HepG2 (cell line): ENCODE results near the gene SLCO2B1. TPM values are rescaled to one million over a fixed set of nuclear protein-coding genes. Genes with fewer than 3 reads are reported as not detected.

ENCODE experiments used
- ARNT2 ChIP-seq: sonication (generic); formaldehyde crosslinking; IDR thresholded peaks from 2 replicates; pipeline ENCODE4 v1.8.0; 2022; ENCODE audit warnings: mild to moderate bottlenecking, low read depth, missing genetic modification reagents, moderate library complexity
- BORCS8-MEF2B ChIP-seq: sonication (generic); formaldehyde crosslinking; IDR thresholded peaks from 2 replicates; pipeline ENCODE4 v1.8.0; 2022; ENCODE audit warnings: mild to moderate bottlenecking, missing genetic modification reagents
- FOXJ3 ChIP-seq: sonication (generic); formaldehyde crosslinking; IDR thresholded peaks from 2 replicates; pipeline ENCODE4 v1.4.0; 2020; ENCODE audit warnings: missing genetic modification reagents, mild to moderate bottlenecking, borderline replicate concordance
- HMG20B ChIP-seq: conservative IDR thresholded peaks from 2 replicates; pipeline ENCODE4 v1.6.1; 2016; ENCODE audit warnings: missing genetic modification reagents, missing compliant biosample characterization
- KDM2A ChIP-seq: sonication (generic); formaldehyde crosslinking; IDR thresholded peaks from 2 replicates; pipeline ENCODE4 v1.4.0; 2020; ENCODE audit warnings: low read depth, missing genetic modification reagents, borderline replicate concordance
- MTF1 ChIP-seq: sonication (generic); formaldehyde crosslinking; IDR thresholded peaks from 2 replicates; pipeline ENCODE4 v1.5.0; 2020; ENCODE audit warnings: missing genetic modification reagents
- NFIB ChIP-seq: sonication (generic); formaldehyde crosslinking; IDR thresholded peaks from 2 replicates; pipeline ENCODE4 v1.9.0; 2021; ENCODE audit warnings: missing genetic modification reagents, mild to moderate bottlenecking, borderline replicate concordance
- PHF5A ChIP-seq: IDR thresholded peaks from one replicate; pipeline ENCODE4 v1.6.1; 2018; ENCODE audit warnings: low read depth, missing genetic modification reagents; ENCODE audit not compliant: unreplicated experiment
- RAD51 ChIP-seq: fragments of 450-650 bp; IDR thresholded peaks from 2 replicates; pipeline ENCODE4 v1.6.1; 2016; ENCODE audit warnings: borderline replicate concordance
- SETDB1 ChIP-seq: sonication (generic); formaldehyde crosslinking; IDR thresholded peaks from 2 replicates; pipeline ENCODE4 v1.5.1; 2020; ENCODE audit warnings: missing genetic modification reagents, mild to moderate bottlenecking, borderline replicate concordance
- SUZ12 ChIP-seq: fragments of 150-350 bp; IDR thresholded peaks from 2 replicates; pipeline ENCODE4 v1.6.1; 2014; ENCODE audit warnings: low read depth, low read length
- ZC3H13 ChIP-seq: sonication (generic); formaldehyde crosslinking; IDR thresholded peaks from 2 replicates; pipeline ENCODE4 v1.8.1; 2023; ENCODE audit warnings: mild to moderate bottlenecking, missing genetic modification reagents, moderate library complexity
- ZFP90 ChIP-seq: sonication (generic); formaldehyde crosslinking; IDR thresholded peaks from 2 replicates; pipeline ENCODE4 v1.8.0; 2022; ENCODE audit warnings: missing genetic modification reagents, mild to moderate bottlenecking, inconsistent platforms, borderline replicate concordance
- ZNF230 ChIP-seq: sonication (generic); formaldehyde crosslinking; IDR thresholded peaks from 2 replicates; pipeline ENCODE4 v1.4.0; 2020; ENCODE audit warnings: mild to moderate bottlenecking, missing genetic modification reagents
- ZNF292 ChIP-seq: sonication (generic); formaldehyde crosslinking; IDR thresholded peaks from 2 replicates; pipeline ENCODE4 v1.8.1; 2022; ENCODE audit warnings: mild to moderate bottlenecking, low read depth, missing genetic modification reagents, borderline replicate concordance
- ZNF562 ChIP-seq: sonication (generic); formaldehyde crosslinking; IDR thresholded peaks from 2 replicates; pipeline ENCODE4 v1.8.0; 2022; ENCODE audit warnings: missing genetic modification reagents, borderline replicate concordance
- ZNF563 ChIP-seq: sonication (generic); formaldehyde crosslinking; IDR thresholded peaks from 2 replicates; pipeline ENCODE4 v1.8.0; 2022; ENCODE audit warnings: mild to moderate bottlenecking, moderate library complexity, missing genetic modification reagents
- ZSCAN25 ChIP-seq: sonication (generic); formaldehyde crosslinking; IDR thresholded peaks from 2 replicates; pipeline ENCODE4 v1.8.0; 2022; ENCODE audit warnings: mild to moderate bottlenecking, missing genetic modification reagents
- polyA plus RNA-seq, 8 experiments: library from polyadenylated mRNA; depleted of rRNA in 3 of 8; stranded (reverse) in 7 of 8; unstranded in 1 of 8; fragments of >200 nt; fragmentation: Illumina TruSeq in 4 of 8; extraction: Trizol in 4 of 8; gene quantifications; 2 replicates each; pipeline versions ENCODE4 v1.2.1 to v1.2.3, GENCODE V29; 2011 to 2016; ENCODE audit warnings: low read depth in 4 of 8, missing spikeins in 1 of 8, mixed read lengths in 1 of 8; ENCODE audit not compliant: insufficient read depth in 1 of 8
- total RNA-seq, 5 experiments: library from RNA; depleted of rRNA; stranded (reverse); fragments of >200 nt; fragmentation: Illumina TruSeq; extraction: Trizol; gene quantifications; 2 replicates each; pipeline ENCODE4 v1.2.3, GENCODE V29; 2016; ENCODE audit warnings: low read depth in 1 of 5
- TF ChIP-seq, protein P1 (sequence below): sonication (generic); formaldehyde crosslinking; IDR thresholded peaks from 2 replicates; pipeline ENCODE4 v1.4.0; 2020; ENCODE audit warnings: missing genetic modification reagents, borderline replicate concordance
- TF ChIP-seq, protein P2 (sequence below): sonication (generic); formaldehyde crosslinking; IDR thresholded peaks from 2 replicates; pipeline ENCODE4 v1.4.0; 2020; ENCODE audit warnings: missing genetic modification reagents, borderline replicate concordance
- TF ChIP-seq, protein P3 (sequence below): conservative IDR thresholded peaks from 2 replicates; pipeline ENCODE4 v1.6.1; 2018; ENCODE audit warnings: missing genetic modification reagents
- TF ChIP-seq, protein P4 (sequence below): sonication (generic); formaldehyde crosslinking; IDR thresholded peaks from 2 replicates; pipeline ENCODE4 v1.4.0; 2020; ENCODE audit warnings: missing genetic modification reagents

The SLCO2B1 gene
- total and polyA plus RNA-seq, 2 of the 13 experiments (the other 11 are each of a cell fraction or from before 2014, with no cell fraction given), result 15.3 to 19.8 TPM

DNA sequence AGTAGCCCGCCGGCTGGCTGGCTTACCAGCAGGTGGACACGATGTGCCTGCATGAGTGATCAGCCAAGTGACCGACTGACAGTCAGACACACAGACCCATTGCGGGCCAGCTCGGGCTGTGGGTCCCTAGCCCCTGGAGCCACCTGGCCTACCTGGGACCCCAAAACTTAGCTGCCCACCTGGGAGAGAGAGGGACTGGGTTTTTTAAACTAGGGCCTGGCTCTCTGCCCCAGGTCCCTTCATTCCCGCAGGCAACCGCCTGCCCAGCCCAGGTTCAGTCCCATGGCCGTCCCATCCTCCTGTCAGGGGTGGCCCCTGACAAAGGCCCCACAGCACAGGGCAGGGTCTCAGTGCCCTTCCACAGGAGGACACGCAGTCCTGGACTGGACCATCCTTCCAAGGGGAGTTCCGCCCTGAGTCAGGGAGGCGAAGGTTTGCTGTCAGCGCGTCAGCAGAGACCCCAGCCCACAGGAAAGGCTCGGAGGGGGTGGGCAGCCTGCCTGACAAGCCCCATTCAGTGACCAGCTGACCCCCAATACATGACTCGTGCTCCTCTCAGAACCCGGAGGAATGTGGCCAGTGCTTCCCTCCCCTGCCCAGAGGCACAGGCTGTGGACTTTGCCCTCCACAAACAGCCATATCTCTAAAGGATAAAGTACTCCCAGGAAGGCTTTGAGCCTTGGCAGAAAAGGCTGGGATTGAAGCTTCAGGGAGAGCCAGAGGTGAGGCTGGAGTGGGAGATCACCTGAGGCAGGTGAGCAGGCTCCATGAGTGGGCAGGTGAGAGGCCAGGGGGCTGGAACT is 8.4 kb downstream of the SLCO2B1 start (continued):
- TF ChIP-seq, protein P1, sequence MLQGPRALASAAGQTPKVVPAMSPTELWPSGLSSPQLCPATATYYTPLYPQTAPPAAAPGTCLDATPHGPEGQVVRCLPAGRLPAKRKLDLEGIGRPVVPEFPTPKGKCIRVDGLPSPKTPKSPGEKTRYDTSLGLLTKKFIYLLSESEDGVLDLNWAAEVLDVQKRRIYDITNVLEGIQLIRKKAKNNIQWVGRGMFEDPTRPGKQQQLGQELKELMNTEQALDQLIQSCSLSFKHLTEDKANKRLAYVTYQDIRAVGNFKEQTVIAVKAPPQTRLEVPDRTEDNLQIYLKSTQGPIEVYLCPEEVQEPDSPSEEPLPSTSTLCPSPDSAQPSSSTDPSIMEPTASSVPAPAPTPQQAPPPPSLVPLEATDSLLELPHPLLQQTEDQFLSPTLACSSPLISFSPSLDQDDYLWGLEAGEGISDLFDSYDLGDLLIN (CRISPR knock-in tag), result no peak
- TF ChIP-seq FOXJ3 (CRISPR knock-in tag), result no peak
- TF ChIP-seq, protein P2, sequence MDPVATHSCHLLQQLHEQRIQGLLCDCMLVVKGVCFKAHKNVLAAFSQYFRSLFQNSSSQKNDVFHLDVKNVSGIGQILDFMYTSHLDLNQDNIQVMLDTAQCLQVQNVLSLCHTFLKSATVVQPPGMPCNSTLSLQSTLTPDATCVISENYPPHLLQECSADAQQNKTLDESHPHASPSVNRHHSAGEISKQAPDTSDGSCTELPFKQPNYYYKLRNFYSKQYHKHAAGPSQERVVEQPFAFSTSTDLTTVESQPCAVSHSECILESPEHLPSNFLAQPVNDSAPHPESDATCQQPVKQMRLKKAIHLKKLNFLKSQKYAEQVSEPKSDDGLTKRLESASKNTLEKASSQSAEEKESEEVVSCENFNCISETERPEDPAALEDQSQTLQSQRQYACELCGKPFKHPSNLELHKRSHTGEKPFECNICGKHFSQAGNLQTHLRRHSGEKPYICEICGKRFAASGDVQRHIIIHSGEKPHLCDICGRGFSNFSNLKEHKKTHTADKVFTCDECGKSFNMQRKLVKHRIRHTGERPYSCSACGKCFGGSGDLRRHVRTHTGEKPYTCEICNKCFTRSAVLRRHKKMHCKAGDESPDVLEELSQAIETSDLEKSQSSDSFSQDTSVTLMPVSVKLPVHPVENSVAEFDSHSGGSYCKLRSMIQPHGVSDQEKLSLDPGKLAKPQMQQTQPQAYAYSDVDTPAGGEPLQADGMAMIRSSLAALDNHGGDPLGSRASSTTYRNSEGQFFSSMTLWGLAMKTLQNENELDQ, result no peak
- TF ChIP-seq SUZ12, result no peak
- 0 out of 2 replicates have a peak, but pooled peaks have one; percentile 36 for TF ChIP-seq ZNF230 (CRISPR knock-in tag)
- no peak for TF ChIP-seq PHF5A (CRISPR knock-in tag)
- TF ChIP-seq SETDB1, result no peak
- TF ChIP-seq HMG20B (CRISPR knock-in tag), result no peak; the same call in 1 of the 2 replicates
- no peak for TF ChIP-seq MTF1 (CRISPR knock-in tag)
- TF ChIP-seq, protein P3, sequence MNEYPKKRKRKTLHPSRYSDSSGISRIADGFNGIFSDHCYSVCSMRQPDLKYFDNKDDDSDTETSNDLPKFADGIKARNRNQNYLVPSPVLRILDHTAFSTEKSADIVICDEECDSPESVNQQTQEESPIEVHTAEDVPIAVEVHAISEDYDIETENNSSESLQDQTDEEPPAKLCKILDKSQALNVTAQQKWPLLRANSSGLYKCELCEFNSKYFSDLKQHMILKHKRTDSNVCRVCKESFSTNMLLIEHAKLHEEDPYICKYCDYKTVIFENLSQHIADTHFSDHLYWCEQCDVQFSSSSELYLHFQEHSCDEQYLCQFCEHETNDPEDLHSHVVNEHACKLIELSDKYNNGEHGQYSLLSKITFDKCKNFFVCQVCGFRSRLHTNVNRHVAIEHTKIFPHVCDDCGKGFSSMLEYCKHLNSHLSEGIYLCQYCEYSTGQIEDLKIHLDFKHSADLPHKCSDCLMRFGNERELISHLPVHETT (CRISPR knock-in tag), result no peak
- no peak for TF ChIP-seq NFIB (CRISPR knock-in tag)
- 0 out of 2 replicates have a peak, but pooled peaks have one; percentile 31 for TF ChIP-seq ZNF563 (CRISPR knock-in tag)
- peak; percentile 50; the same call in 1 of the 2 replicates for TF ChIP-seq ZSCAN25
- peak; percentile 69 for TF ChIP-seq ZNF292 (CRISPR knock-in tag)
- no peak for TF ChIP-seq ZNF562 (CRISPR knock-in tag)
- TF ChIP-seq ZFP90 (CRISPR knock-in tag), result no peak
- no peak; the same call in 1 of the 2 replicates for TF ChIP-seq KDM2A (CRISPR knock-in tag)
- TF ChIP-seq BORCS8-MEF2B (CRISPR knock-in tag), result no peak
- TF ChIP-seq, protein P4, sequence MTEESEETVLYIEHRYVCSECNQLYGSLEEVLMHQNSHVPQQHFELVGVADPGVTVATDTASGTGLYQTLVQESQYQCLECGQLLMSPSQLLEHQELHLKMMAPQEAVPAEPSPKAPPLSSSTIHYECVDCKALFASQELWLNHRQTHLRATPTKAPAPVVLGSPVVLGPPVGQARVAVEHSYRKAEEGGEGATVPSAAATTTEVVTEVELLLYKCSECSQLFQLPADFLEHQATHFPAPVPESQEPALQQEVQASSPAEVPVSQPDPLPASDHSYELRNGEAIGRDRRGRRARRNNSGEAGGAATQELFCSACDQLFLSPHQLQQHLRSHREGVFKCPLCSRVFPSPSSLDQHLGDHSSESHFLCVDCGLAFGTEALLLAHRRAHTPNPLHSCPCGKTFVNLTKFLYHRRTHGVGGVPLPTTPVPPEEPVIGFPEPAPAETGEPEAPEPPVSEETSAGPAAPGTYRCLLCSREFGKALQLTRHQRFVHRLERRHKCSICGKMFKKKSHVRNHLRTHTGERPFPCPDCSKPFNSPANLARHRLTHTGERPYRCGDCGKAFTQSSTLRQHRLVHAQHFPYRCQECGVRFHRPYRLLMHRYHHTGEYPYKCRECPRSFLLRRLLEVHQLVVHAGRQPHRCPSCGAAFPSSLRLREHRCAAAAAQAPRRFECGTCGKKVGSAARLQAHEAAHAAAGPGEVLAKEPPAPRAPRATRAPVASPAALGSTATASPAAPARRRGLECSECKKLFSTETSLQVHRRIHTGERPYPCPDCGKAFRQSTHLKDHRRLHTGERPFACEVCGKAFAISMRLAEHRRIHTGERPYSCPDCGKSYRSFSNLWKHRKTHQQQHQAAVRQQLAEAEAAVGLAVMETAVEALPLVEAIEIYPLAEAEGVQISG (CRISPR knock-in tag), result peak; percentile 37; the same call in 1 of the 2 replicates
- TF ChIP-seq ARNT2 (CRISPR knock-in tag), result peak; percentile 8; the same call in 1 of the 2 replicates
- no peak for TF ChIP-seq RAD51
- peak; percentile 75; the same call in 1 of the 2 replicates for TF ChIP-seq ZC3H13
